ENCODE data around the gene FADS3. TPM values are rescaled to one million over a fixed set of nuclear protein-coding genes. Genes with fewer than 3 reads are reported as not detected.

FADS3 gene
- total and polyA plus RNA-seq, 2 of the 4 experiments (the other 2 are of a cell fraction), result 54.5 to 110 TPM

DNA sequence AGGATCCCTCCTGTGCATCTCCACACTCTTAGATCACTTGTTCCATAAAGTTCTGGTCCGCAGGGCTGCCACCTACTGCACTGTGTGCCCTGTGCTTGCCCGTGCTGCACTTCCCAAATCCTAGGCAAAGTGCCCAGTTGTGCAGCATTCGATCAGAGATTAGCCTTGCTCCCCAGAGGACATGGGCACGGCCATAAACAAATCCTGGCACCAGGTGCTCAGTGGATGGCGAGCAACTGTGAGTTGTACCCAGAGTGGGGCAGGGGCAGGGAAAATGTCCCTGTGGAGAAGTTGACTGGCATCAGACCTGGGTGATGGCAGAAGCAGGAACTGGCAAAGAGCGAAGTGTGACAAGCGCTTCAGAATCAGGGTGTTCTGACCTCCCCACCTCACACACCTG, 58.6 kb downstream of the FADS3 start:
- H3K4ac ChIP-seq (ENCODE audit: low read depth, low read length), result no peak overlapping the region

More for the DNA sequence above, 58.6 kb downstream of the FADS3 start:
- dilution Hi-C loops (cut with HindIII; ENCODE audit: low sequenced_read_pairs, unreplicated experiment) (no loop called here), intact Hi-C loops (cut with micrococcal nuclease) (no loop called here), in situ Hi-C loops (cut with MboI; ENCODE audit: low sequenced_read_pairs) (no loop called here)
- CTCF ChIA-PET, result interaction anchor here (1.4 kb wide), 1 partner anchor 275 kb away, joined by 3 read pairs; no protein-coding TSS in a partner anchor
- Histone ChIP-seq H2AFZ (replicated peaks; ENCODE audit: low read length, poor library complexity) (no peak overlapping the region), H3K23ac (ENCODE audit: low read depth, low read length) (no peak overlapping the region), H3K79me1 (ENCODE audit: low read depth in 1 of 2, low read length in 2 of 2) (peaks cover 20 to 87% of the 10 kb centered on the region in 2 experiments), H2BK120ac (ENCODE audit: low read depth, low read length) (no peak overlapping the region), H4K20me1 (ENCODE audit: insufficient read depth, low read length) (peaks cover 50% of the 10 kb centered on the region; the same call in 1 of the 2 replicates), H2BK5ac (ENCODE audit: low read depth, low read length, poor library complexity, severe bottlenecking) (no peak overlapping the region), H2BK15ac (ENCODE audit: low read depth, low read length) (no peak overlapping the region), H3K36me3 (ENCODE audit: control insufficient read depth, insufficient read depth, low read length) (peaks cover 4% of the 10 kb centered on the region; the same call in 1 of the 2 replicates), H3K27me3 (ENCODE audit: control insufficient read depth, insufficient read depth, low read length) (no peaks in the 10 kb centered on the region), H3K9ac (ENCODE audit: low read depth, low read length) (no peak overlapping the region), H3K18ac (ENCODE audit: low read depth, low read length) (no peak overlapping the region), H4K91ac (ENCODE audit: insufficient read depth, low read depth, low read length) (no peak overlapping the region), H3K27ac (ENCODE audit: insufficient read depth, low read length) (no peak overlapping the region), H3K4me1 (ENCODE audit: control insufficient read depth, insufficient read depth, low read length) (peaks cover 15% of the 10 kb centered on the region; the same call in 1 of the 2 replicates), H3K14ac (replicated peaks; ENCODE audit: low read depth, low read length) (no peak overlapping the region), H2BK20ac (ENCODE audit: low read depth, low read length) (no peak overlapping the region), H3K4me2 (ENCODE audit: low read depth, low read length) (no peak overlapping the region), H3K9me1 (ENCODE audit: insufficient read depth, low read length) (peaks cover 24% of the 10 kb centered on the region), H2AK5ac (ENCODE audit: low read depth, low read length) (no peak overlapping the region), H4K5ac (ENCODE audit: low read depth, low read length) (no peak overlapping the region), H3K9me3 (ENCODE audit: control insufficient read depth, insufficient read depth, low read length) (no peaks in the 10 kb centered on the region), H2AK9ac (replicated peaks; ENCODE audit: low read depth, low read length, poor library complexity) (no peak overlapping the region), H4K8ac (ENCODE audit: low read depth in 2 of 2, low read length in 2 of 2) (no peak overlapping the region), H3K56ac (ENCODE audit: extremely low read depth, insufficient read depth, low read length) (no peak overlapping the region), H3K4me3 (ENCODE audit: insufficient read depth, low read depth, low read length) (no peak overlapping the region)
- TF ChIP-seq CEBPB (IDR thresholded peaks at IDR 0.05; ENCODE audit: low read depth, low read length) (no peak), POLR2A (IDR thresholded peaks at IDR 0.05; ENCODE audit: low read depth, low read length) (no peak), NFE2L2 (IDR thresholded peaks at IDR 0.05; ENCODE audit: low read depth, low read length) (no peak), MAFK (IDR thresholded peaks at IDR 0.05; ENCODE audit: low read depth, low read length) (no peak), BHLHE40 (IDR thresholded peaks at IDR 0.05; ENCODE audit: low read depth, low read length) (no peak), RCOR1 (IDR thresholded peaks at IDR 0.05; ENCODE audit: insufficient replicate concordance, low read length) (no peak), SMC3 (IDR thresholded peaks at IDR 0.05; ENCODE audit: low read depth, low read length) (no peak)
- TF ChIP-seq, protein P1, sequence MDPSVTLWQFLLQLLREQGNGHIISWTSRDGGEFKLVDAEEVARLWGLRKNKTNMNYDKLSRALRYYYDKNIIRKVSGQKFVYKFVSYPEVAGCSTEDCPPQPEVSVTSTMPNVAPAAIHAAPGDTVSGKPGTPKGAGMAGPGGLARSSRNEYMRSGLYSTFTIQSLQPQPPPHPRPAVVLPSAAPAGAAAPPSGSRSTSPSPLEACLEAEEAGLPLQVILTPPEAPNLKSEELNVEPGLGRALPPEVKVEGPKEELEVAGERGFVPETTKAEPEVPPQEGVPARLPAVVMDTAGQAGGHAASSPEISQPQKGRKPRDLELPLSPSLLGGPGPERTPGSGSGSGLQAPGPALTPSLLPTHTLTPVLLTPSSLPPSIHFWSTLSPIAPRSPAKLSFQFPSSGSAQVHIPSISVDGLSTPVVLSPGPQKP (IDR thresholded peaks at IDR 0.05; ENCODE audit: borderline replicate concordance, low read depth, low read length), result no peak
- TF ChIP-seq, protein P2, sequence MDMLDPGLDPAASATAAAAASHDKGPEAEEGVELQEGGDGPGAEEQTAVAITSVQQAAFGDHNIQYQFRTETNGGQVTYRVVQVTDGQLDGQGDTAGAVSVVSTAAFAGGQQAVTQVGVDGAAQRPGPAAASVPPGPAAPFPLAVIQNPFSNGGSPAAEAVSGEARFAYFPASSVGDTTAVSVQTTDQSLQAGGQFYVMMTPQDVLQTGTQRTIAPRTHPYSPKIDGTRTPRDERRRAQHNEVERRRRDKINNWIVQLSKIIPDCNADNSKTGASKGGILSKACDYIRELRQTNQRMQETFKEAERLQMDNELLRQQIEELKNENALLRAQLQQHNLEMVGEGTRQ (IDR thresholded peaks at IDR 0.05; ENCODE audit: low read depth, low read length), result no peak
- no TSS peak for BruUV-seq (replicated peaks)
- POLR2A ChIA-PET (ENCODE audit: unreplicated experiment), result no interaction called here
- no peak for DNase-seq
- no peak for ATAC-seq (ENCODE audit: low read depth)
- 90% methylated on average over 2 of the region's 7 CpGs; no CpG with 5 or more reads in 1 of the 2 experiments for WGBS, 2 experiments (ENCODE audit: extremely low coverage in 2 of 2, insufficient read length in 1 of 2)
